Stimulated activated CD4-positive, alpha-beta T cell treated with anti-CD3 and anti-CD28 coated beads, Interleukin-1b, Interleukin-23, amount 100 ng/mL, for 24 hours (primary cell): Measurements from ENCODE around the gene PLSCR3.

ENCODE experiments used
- DNase-seq, 4 experiments: peaks; one replicate each; pipeline ENCODE4 v3.0.0-alpha.2; 2020; ENCODE audit warnings: low read depth in 4 of 4, low spot score in 1 of 4

PLSCR3 gene

GRCh38 chr17:7394452-7395191 is at the start of gene PLSCR3:
Gene PLSCR3, minus strand, starts transcription at chr17:7394525. Its CDS starts 415 bp downstream, at chr17:7394110.
- DNase-seq, result peak; percentile 58 to 85 (median 69)

GRCh38 chr17:7443499-7444485 is 49.5 kb upstream of the PLSCR3 start:
- no peak for DNase-seq

- no peak for DNase-seq
Measured at GRCh38 chr17:7442142-7442541, 47.8 kb upstream of the PLSCR3 start.

- no peak for DNase-seq
Measured at GRCh38 chr17:7441266-7441665, 46.9 kb upstream of the PLSCR3 start.

- DNase-seq, result no peak
Measured at GRCh38 chr17:7440834-7441195, 46.5 kb upstream of the PLSCR3 start.

- peak in 1 of 4 experiments; percentile 51 for DNase-seq
Measured at GRCh38 chr17:7440113-7440833, 45.9 kb upstream of the PLSCR3 start.

GRCh38 chr17:7439462-7440112 is 45.3 kb upstream of the PLSCR3 start, which contains the start of gene FGF11:
Gene FGF11, plus strand, starts transcription at chr17:7439512. Its CDS starts 109 bp downstream, at chr17:7439621.
- no peak for DNase-seq

- no peak for DNase-seq
Measured at GRCh38 chr17:7438656-7439460, 44.5 kb upstream of the PLSCR3 start.

GRCh38 chr17:7437950-7438614 is 43.8 kb upstream of the PLSCR3 start:
- peak in 3 of 4 experiments; percentile 37 to 73 (median 49) for DNase-seq

- no peak for DNase-seq
Measured at GRCh38 chr17:7437369-7437863, 43.1 kb upstream of the PLSCR3 start.

GRCh38 chr17:7436556-7437368 is 42.4 kb upstream of the PLSCR3 start:
- peak; percentile 42 to 76 (median 56) for DNase-seq

- peak in 2 of 4 experiments; percentile 32 to 48 for DNase-seq
Measured at GRCh38 chr17:7435676-7436555, 41.6 kb upstream of the PLSCR3 start.

GRCh38 chr17:7432296-7432695 is 38.0 kb upstream of the PLSCR3 start:
- no peak for DNase-seq

GRCh38 chr17:7431231-7431630 is 36.9 kb upstream of the PLSCR3 start:
- DNase-seq, result no peak

- DNase-seq, result no peak
Measured at GRCh38 chr17:7429722-7430121, 35.4 kb upstream of the PLSCR3 start.

- DNase-seq, result no peak
Measured at GRCh38 chr17:7428557-7428956, 34.2 kb upstream of the PLSCR3 start, which contains the start of gene SPEM3. Gene SPEM3, plus strand, starts transcription at chr17:7428857. Its CDS starts 46 bp downstream, at chr17:7428903.

GRCh38 chr17:7427549-7427948 is 33.2 kb upstream of the PLSCR3 start:
- no peak for DNase-seq
